Cerebellar cortex (tissue), 1 donor: Measurements from ENCODE around the gene GSK3A.
A peak's percentile ranks its signal among the peaks of the same experiment; 100 is the strongest.

ENCODE experiments used
- DNase-seq: peaks from one replicate; pipeline ENCODE4 v3.0.0-alpha.2; 2015; ENCODE audit warnings: low spot score

GSK3A gene

DNA sequence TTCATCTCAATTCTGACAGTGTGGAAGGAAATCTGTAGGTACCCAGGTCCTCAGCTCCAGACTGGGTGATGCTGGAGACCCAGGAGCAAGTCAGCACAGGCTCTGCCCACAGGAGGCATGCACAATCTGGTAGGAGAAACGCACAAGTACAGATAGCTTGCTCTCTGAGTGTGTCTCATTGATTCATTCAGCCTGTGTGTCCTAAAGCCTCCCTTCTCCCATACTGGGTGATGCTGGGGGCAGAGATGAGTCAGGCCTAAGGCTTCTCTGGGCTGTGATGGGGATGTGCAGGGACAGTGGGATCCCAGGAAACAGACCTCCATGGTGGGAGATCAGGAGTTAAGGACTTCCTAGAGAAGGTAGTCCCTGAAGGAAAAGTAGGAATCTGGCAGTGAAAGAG lies 15.5 kb downstream of the GSK3A start:
- no peak for DNase-seq

GRCh38 chr19:42225718-42226292 lies 16.6 kb downstream of the GSK3A start:
- no peak for DNase-seq

GRCh38 chr19:42224940-42225717 lies 17.3 kb downstream of the GSK3A start:
- no peak for DNase-seq

DNA sequence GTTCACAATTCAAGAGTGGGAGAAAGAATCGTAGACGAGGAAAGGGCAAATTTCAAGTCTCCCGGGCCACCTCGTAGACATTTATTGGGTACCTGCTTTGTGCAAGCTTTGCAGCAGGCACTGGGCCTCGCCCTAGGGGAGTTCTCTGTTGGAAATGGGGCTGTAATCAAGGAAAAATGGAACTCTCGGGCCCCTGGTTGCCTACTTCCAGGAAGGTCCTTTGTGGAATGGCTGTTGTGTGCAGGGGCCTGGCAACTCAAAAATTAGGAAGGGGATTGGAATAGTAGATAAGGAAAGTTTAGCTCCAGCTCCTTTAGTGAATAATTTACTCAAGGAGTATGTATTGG lies 21.7 kb downstream of the GSK3A start:
- DNase-seq: no peak

DNA sequence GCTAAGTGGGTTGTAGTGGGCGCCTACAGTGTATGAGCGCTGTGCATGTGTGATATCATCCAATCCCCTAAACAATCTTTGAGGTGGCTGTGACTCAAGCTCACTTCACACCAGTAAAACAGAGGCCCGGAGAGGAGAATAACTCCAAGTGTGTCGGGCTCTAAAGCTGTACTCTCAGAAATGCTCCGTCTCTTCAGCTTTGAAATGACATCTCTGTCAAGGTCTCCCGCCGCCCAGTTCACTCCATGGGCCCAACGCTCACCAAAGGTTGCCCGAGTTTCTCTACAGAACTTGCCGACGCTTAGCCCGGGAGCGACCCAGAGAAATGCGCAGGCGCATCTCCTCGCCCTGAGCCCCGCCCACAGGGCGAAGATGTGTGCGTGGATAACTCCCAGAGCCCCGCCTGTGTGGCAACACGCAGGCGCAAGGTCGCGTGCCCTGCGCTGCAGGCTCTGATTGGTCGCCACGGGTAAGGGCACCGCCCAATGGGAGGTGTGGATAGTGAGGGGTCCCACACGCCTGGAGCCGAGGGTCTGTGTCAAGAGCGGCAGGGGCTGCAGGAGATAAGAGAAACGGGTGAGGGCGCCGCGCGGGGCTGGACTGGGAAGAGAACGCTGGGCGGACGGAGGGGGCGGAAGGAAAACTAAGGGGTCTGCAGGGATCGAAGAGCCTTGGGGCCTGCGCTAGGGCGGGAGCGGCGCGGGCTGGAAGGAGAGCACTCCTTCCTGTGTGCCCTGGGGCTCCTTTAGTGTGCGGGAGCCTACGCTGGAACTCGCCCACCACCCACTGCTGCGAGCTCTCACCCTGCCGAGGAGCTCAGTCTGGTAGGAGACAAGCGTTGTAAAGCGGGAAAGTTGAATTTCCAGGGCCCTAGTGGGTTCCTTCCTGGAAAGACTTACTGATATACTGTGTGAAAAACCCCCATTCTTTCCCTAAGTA lies 22.3 kb downstream of the GSK3A start, which contains the start of gene ZNF526:
TSS of gene ZNF526 (plus strand) at position 501 of the 939 bp plus-strand sequence. CDS start 4,092 bp downstream, outside the sequence.
- DNase-seq: peak; percentile 98

DNA sequence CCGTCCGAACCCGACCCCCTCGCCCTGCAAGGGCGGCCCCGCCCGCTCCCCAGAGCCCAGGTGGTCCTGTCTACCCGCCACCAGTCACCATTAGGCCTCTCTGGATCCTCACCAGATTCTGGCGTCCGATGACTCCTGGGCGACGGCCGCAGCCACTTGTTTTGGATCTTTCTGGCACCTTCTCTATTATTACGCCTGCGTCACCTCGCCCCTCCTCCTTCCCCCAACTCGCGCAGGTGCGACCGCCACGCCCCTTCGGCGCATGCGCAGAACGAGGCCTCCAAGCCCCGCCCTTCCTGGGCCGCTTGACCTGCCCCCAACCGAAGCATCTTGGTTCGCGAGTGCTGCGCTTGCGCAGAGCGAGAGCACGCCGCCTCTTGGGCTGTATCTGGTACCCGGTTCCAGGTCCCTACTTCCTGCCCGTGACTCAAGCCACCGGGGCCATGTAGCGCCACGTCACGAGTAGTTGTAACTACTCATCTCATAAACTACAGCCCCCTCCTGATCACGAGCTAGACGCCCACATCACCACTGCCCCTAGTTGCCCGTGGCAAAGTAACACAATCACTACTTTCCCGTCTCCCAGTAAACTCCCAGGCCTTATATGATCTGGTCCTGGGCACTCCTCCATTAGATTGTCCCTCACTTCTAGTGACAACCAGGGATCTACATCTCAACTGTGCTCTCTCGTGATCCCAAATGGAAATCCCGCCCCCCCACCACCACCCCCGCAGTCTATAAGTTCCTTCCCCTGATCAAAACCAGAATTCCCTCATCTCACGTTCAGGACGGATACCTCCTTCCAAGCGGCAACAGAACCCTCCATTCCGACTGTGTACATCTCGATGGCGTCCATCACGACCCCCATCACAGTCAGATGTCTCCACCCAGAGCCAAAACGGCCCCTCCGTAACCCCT lies 24.6 kb downstream of the GSK3A start, which contains the start of gene DEDD2:
TSS of gene DEDD2 (minus strand) at position 158 of the 918 bp plus-strand sequence. CDS start 670 bp downstream, outside the sequence.
- DNase-seq: peak; percentile 96

GRCh38 chr19:42216653-42217519 lies 25.5 kb downstream of the GSK3A start:
- DNase-seq: peak; percentile 44

DNA sequence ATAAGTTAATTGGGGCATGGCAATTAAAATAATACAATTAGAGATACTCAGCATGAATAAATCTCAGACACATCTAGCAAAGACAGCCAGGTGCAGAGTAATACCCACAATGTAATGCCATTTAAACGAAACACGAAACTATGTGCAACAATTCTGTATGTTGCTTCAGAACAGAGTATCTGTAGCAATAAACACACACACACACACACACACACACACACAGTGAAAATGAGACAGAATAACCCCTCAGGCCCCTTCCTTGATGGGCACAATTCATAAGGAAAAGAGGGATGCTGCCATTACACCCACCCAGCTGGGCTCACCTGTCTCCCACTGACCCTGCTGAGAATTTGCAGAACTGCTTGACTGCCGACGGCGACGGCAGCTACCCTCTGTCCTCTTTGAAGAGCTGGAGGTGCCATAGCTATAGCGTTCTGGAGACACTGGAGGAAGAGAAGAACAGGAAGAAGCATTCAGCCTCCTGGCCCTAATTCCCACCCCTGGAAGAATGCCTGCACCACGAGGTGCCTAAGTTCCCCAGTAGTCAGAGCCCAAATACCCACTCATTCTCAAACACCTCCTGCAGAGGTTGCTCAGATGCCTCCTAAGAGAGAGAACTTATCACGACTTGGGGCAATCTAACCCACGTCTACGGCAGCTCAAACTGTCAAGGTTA lies 27.5 kb downstream of the GSK3A start:
- no peak for DNase-seq

DNA sequence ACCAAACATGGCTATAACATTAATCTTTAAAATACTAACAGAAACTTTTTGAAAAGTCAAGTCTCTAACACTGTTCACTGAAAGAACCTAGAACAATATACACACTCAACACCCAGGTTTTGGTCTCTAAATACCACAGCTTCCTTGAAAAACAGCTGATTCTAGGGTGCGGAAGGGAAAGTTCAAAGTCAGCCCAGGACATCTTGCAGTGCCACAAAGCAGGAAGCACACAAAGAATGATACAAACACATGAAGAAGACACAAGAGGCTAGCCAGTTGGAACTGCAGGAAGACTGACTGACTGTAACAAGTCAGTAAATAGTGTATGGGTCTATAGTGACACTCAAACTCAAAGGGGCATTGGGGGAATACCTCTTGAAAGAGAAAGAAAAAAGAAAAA lies 29.5 kb downstream of the GSK3A start:
- DNase-seq: no peak

GRCh38 chr19:42208612-42209011 lies 33.8 kb downstream of the GSK3A start:
- DNase-seq: no peak

- no peak for DNase-seq
Observed at GRCh38 chr19:42207767-42208271, 34.6 kb downstream of the GSK3A start.

DNA sequence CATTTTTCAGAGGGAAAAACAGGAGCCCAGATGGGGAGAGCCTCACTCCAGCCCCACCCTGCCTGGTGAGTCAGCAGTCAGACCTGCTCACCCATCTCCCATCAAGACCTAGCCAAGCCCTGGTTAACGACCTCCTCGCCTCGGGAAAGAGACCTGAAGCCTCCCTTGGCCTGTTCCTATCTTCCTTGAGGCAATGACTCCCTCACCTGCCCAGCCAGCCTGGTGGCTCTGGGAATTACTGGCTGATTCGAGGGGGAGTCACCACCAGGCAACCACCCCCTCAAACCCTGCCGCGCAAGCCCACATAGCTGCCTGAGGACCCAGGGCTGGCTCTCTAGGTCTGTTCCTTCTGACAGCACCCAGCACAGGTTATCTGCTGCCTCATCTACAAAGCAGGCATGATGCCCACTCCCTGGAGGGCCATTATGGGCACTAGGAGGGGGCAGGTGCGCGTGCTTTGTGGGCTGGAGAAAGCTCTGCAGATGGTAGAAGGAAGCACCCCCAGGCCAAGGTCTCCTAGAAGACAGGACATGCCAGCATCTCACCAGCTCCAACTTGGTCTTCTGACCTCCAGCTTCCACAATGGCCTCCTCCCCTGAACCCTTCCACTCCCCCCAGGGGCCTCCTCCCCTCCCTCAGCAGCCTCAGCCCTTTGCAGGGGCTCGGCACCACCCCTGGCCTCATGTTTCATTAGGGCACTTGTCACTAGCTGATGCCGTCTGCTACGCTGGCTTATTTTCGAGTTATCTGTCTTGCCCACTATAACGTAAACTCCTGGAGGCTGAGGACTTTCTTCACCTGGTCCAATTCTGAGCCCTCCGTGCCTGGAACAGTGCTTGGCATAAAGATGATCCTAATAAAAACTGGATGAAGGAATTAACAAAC lies 35.3 kb downstream of the GSK3A start:
- no peak for DNase-seq

GRCh38 chr19:42204664-42205063 lies 37.7 kb downstream of the GSK3A start:
- no peak for DNase-seq

- DNase-seq: no peak
Observed at GRCh38 chr19:42203700-42204099, 38.7 kb downstream of the GSK3A start.

DNA sequence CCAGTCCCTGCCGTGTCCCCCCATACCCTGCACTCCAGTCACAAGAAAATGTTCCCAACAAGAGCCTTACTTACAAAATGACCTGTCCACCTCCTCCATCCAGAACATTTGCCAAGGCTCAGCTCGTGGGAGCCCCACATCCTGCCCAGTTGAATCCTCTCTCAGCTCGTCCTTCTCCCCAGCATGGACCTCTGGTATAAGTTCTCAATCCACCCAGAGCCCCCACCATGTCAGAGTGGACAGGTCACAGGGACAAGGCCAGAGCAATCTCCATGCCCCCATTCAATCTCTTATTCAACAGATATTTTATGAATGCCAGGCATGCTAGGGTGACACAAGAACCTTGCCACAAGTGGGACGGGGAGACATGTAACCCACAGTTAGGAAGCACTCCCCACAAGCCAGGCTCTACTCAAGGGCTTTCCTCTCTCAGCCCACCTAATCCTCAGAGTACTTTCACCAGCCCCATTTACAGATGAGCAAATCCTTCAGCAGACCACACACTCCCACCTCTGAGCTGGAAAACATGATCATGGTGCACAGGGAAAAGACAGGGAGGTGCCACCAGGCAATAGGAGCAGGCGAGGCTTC lies 40.0 kb downstream of the GSK3A start:
- DNase-seq: no peak

DNA sequence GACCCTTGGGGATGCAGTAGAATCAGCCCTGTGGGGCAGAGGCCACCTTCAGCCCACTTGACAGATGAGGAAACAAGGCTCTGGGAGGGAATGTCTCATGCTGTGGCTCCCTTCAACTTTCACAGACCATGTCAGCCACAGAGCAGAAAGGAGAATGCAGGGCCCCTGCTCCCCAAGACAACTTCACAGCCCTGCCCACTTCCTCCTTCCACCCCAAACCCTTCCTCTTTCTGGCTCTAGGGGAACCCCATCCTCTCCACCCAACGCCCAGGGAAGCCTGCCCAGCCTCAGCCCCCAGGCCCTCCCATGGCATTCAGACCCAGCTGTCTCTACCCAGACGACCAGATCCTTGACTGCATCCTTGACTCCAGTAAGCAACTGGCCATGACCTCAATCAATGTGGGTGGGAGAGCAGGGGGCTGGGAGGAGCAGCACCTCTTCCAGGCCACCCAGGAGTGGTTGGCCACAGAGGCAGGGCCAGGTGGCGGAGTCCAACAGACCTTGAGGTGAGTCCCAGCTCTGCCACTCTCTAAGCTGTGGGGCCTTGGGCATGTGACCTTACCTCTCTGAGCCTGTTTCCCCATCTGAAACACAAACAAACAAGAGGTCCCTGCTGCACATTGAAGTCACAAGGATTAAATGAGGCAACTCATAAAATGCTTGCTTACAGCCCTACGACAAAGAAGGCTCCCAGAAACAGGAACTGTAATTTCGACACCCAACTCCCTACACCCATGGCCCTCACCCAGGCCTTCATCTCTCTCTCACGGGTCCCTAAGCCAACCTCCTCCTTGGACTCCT lies 40.7 kb downstream of the GSK3A start:
- DNase-seq: no peak

DNA sequence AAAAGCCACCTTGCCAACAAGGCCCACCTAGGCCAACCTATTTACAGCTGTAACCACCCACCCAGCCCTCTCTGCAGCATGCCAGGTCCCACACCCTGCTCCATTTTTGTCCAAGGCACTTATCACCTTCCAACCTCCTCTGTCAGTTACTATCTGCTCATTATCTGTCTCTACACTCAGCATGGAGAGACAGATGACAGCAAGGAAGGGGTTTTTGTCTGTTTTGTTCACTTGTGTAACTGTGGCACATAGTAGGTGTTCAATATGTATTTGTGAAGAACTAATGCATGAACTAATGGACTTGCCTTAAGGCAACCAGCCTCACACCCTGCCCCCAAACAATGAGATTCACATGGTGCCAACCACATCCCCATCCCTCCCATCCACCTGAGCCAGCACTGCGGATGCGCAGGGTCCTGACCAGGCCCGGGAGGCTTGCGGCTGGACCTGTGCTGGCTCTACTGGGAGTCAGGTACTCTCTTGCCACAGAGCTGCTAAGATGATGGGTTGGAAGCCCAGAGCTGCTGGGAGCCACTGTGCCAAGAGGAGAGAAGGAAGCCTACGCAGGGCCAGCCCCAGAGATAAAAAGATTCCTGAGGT lies 42.2 kb downstream of the GSK3A start:
- DNase-seq: no peak
